Measurements from ENCODE around the gene GYS2.
A peak's percentile ranks its signal among the peaks of the same experiment; 100 is the strongest.
"Not testable (repeated sequence)": the region's sequence is repeated elsewhere in the genome, so short reads cannot be mapped to it uniquely, and the experiment has no call there.

GRCh38 chr12:21584403-21585182, 20.1 kb downstream of the GYS2 start:
- not testable (repeated sequence) for TF ChIP-seq EGR1 (IDR thresholded peaks at IDR 0.05; ENCODE audit: low read depth in 2 of 2); CTCF (IDR thresholded peaks at IDR 0.05; ENCODE audit: low read depth, low read length, missing input control); TAF1 (conservative IDR thresholded peaks at IDR 0.05); RAD21 (IDR thresholded peaks at IDR 0.05); GABPA (IDR thresholded peaks at IDR 0.05 in 1 of 2, conservative IDR thresholded peaks at IDR 0.05 in 1 of 2); ATF3 (IDR thresholded peaks at IDR 0.05)
- TF ChIP-seq, protein P1, sequence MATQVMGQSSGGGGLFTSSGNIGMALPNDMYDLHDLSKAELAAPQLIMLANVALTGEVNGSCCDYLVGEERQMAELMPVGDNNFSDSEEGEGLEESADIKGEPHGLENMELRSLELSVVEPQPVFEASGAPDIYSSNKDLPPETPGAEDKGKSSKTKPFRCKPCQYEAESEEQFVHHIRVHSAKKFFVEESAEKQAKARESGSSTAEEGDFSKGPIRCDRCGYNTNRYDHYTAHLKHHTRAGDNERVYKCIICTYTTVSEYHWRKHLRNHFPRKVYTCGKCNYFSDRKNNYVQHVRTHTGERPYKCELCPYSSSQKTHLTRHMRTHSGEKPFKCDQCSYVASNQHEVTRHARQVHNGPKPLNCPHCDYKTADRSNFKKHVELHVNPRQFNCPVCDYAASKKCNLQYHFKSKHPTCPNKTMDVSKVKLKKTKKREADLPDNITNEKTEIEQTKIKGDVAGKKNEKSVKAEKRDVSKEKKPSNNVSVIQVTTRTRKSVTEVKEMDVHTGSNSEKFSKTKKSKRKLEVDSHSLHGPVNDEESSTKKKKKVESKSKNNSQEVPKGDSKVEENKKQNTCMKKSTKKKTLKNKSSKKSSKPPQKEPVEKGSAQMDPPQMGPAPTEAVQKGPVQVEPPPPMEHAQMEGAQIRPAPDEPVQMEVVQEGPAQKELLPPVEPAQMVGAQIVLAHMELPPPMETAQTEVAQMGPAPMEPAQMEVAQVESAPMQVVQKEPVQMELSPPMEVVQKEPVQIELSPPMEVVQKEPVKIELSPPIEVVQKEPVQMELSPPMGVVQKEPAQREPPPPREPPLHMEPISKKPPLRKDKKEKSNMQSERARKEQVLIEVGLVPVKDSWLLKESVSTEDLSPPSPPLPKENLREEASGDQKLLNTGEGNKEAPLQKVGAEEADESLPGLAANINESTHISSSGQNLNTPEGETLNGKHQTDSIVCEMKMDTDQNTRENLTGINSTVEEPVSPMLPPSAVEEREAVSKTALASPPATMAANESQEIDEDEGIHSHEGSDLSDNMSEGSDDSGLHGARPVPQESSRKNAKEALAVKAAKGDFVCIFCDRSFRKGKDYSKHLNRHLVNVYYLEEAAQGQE (IDR thresholded peaks at IDR 0.05), result not testable (repeated sequence)
- TF ChIP-seq MAX (IDR thresholded peaks at IDR 0.05) (peak; percentile 8), SP1 (IDR thresholded peaks at IDR 0.05) (peak; percentile 23)

Data from liver (tissue), 3 donors.